GM10248 (cell line): ENCODE data around the gene FOS.
A peak's percentile ranks its signal among the peaks of the same experiment; 100 is the strongest.

Experiments
- CTCF ChIA-PET: fragments of 300-600 bp; sonication (Branson Sonifier 250); formaldehyde crosslinking; extraction: SDS; loops from one replicate; lab custom pipeline; 2021; ENCODE audit warnings: antibody characterized with exemption; lab: Yijun Ruan, JAX
- POLR2A ChIA-PET: fragments of 350-650 bp; sonication (Branson Sonifier 250); formaldehyde crosslinking; extraction: SDS; loops from one replicate; lab custom pipeline; 2020; ENCODE audit warnings: antibody characterized with exemption; lab: Yijun Ruan, JAX
- DNase-seq: peaks from one replicate; pipeline ENCODE4 v3.0.0; 2012; ENCODE audit errors: extremely low spot score
- TF ChIP-seq, protein P1 (sequence below): IDR thresholded peaks from 2 replicates; pipeline ENCODE4 v1.5.1; 2012; ENCODE audit warnings: mild to moderate bottlenecking, low read depth; ENCODE audit errors: extremely low read depth, missing control alignments, control extremely low read depth

The FOS gene

DNA sequence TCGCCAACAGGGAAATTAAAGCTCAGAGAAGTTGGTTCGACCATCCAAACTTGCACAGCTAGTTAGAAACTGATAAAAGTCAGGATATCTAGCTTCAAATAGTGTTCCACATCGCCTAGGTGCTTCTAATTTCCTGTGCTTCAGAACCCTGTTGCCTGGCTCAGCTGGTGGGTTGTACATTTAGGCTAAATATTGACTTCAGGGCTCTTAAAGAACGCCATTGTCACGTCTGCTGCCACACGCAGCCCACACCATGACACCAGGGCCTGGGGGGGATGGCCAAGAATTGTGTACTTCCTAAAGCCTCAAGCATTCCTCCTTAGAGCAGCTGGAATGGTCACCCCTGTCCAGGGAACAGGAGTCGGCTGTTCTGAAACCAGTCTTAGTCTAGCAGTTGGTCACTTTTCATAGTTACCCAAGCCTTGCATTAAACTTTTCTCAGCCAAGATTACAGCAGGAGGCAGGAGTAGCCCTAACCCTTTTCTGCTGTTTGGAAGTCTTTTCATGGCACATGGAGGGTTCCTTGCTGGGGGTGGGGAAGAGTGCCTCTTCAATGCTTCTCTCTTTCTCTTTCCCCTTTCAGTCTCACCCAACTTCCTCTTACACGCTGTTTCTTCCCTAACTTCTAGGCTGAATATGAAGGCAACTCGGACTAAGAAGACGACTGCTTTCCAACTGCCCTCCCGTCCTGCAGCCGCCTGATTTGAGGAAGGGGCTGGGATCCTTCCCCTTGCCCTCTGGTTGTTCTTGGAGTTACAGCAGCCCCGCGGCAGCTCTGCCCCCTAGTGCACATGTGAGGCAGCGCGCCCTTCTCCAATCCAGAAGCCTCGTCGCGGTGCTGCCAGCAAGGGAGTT, 17.1 kb downstream of the FOS start:
- POLR2A ChIA-PET = interaction anchor here (0.5 kb wide), 1 partner anchor 12 kb away, joined by 3 read pairs; no protein-coding TSS in a partner anchor
- TF ChIP-seq, protein P1, sequence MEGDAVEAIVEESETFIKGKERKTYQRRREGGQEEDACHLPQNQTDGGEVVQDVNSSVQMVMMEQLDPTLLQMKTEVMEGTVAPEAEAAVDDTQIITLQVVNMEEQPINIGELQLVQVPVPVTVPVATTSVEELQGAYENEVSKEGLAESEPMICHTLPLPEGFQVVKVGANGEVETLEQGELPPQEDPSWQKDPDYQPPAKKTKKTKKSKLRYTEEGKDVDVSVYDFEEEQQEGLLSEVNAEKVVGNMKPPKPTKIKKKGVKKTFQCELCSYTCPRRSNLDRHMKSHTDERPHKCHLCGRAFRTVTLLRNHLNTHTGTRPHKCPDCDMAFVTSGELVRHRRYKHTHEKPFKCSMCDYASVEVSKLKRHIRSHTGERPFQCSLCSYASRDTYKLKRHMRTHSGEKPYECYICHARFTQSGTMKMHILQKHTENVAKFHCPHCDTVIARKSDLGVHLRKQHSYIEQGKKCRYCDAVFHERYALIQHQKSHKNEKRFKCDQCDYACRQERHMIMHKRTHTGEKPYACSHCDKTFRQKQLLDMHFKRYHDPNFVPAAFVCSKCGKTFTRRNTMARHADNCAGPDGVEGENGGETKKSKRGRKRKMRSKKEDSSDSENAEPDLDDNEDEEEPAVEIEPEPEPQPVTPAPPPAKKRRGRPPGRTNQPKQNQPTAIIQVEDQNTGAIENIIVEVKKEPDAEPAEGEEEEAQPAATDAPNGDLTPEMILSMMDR = peak; percentile 96
- CTCF ChIA-PET = interaction anchor here (0.7 to 9.6 kb wide), 30 partner anchors 8 to 441 kb away, joined by 3 to 111 read pairs (median 5); partner anchors contain the start of genes ACYP1, NEK9 and RPS6KL1
- peak; percentile 76 for DNase-seq

DNA sequence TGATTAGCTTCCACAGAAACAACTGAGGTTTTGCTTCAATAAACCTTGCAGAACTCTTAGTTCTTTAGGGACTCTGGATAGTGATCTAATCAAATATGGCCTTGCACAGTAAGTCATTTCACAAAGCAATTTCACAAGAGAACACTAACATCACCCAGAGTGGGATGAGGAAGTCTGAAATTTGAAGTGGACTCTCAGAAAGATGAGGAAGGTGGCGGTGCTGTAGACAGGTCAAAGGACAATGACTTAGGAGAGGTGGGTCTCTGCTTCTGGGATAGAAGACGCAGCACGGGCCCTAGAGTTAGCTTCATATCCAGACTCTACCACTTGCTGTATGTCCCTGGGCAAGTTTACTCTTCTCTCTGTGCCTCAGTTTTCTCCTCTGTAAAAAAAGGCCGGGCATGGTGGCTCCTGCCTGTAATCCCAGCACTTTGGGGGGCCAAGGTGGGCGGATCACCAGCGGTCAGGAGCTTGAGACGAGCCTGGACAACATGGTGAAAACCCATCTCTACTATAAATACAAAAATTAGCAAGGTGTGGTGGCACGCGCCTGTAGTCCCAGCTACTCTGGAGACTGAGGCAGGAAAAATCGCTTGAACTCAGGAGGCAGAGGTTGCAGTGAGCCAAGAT, 18.9 kb downstream of the FOS start:
- ChIA-PET CTCF (interaction anchor here (1.0 to 9.6 kb wide), 16 partner anchors 9 to 689 kb away, joined by 3 to 111 read pairs (median 4); no protein-coding TSS in a partner anchor), POLR2A (no interaction called here)
- TF ChIP-seq, protein P1 = no peak
- no peak for DNase-seq

DNA sequence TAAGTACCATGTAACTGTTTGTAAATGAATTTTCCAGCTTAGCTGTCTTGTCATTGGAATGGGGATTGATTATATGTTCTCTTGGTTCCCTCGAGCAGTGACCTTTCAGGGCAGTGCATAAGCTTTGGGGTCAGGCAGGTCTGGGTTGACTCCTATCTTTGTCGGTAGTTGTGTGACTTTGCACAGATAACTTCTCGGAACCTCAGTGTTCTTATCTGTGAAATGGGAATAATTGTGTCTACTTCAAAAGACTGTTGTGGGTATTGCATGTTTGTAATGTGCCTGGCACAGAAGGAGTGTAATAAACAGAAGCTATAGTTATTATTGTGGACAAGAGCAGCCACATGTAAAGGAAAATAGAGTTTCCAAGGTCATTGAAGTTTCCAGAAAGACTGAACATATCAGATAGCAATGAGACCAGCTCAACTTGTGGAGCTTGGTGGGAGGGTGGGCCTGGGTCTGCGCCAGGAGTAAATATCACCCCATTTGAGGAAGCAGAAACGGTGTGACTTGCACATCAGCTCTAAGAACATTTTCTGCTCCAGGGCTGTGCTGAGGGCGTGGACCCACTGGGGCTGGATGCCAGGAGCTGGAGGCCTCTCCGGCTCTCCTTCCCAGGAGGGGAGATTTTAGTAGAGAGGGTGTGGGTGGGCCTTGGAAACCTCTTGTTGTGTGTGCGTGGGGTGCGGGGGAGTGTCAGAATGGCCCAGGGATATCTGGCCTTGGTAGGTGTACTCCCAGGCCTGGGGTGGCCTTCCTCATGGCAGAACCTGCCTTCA, 19.7 kb downstream of the FOS start:
- DNase-seq = no peak
- CTCF ChIA-PET = interaction anchor here (0.8 to 9.6 kb wide), 14 partner anchors 8 to 690 kb away, joined by 3 to 111 read pairs (median 4); no protein-coding TSS in a partner anchor
- TF ChIP-seq, protein P1 = no peak
- POLR2A ChIA-PET = interaction anchor here (0.6 kb wide), 1 partner anchor 231 kb away, joined by 5 read pairs; no protein-coding TSS in a partner anchor

DNA sequence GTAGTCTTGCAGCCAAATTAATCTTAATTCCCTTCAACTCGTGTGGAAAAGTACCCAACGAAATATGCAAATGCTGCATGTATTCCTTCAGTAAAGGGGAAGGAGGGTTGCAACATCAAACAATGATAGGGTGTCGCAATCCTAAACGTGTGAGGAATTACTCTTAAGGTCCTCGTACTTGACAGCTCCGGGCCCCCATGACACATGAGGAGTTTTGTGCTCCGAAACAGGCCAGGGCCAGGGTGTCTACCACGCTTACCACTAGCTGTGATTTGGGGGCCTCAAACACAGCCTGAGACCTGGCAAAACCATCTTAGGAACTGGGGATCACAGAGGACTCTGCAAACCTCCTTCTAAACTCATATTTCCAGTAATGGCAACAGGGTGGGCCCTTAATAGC, 20.4 kb downstream of the FOS start:
- TF ChIP-seq, protein P1 = no peak
- no peak for DNase-seq
- POLR2A ChIA-PET = no interaction called here
- CTCF ChIA-PET = interaction anchor here (0.7 to 9.6 kb wide), 10 partner anchors 9 to 438 kb away, joined by 3 to 111 read pairs (median 4); no protein-coding TSS in a partner anchor

DNA sequence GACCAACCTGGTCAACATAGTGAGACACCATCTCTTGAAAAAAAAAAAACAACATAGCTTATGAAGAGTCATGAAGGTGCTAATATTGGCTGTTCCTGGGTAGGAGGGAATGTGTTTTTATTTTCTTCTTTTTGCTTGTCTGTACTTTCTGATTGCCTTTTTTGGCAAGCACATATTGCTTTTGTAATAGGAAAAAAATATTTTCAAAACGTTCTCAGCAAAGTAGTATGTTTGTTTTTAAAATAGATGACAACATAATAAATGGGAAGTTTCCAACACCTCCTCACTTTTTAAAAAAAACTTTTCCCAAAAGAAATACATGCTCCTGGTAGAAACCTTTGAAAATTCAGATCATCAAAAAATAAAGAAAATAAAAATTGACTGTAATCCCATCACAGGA, 20.9 kb downstream of the FOS start:
- TF ChIP-seq, protein P1 = no peak
- ChIA-PET POLR2A (interaction anchor here (0.6 kb wide), 1 partner anchor 347 kb away, joined by 3 read pairs; no protein-coding TSS in a partner anchor), CTCF (interaction anchor here (0.6 to 9.6 kb wide), 9 partner anchors 9 to 439 kb away, joined by 3 to 111 read pairs (median 3); no protein-coding TSS in a partner anchor)
- DNase-seq = no peak
